GM19372 (cell line): ENCODE measurements around the gene FUT7.

Experiments
- ATAC-seq: cut with Tn5 transposase; IDR thresholded peaks from one replicate; pipeline ENCODE4 v1.9.1; 2021; ENCODE audit warnings: mild to moderate bottlenecking, low read depth, moderate library complexity; ENCODE audit not compliant: unreplicated experiment

FUT7 gene

GRCh38 chr9:137019891-137020683, 11.8 kb downstream of the FUT7 start:
- ATAC-seq = no peak

GRCh38 chr9:137018761-137019559, 12.9 kb downstream of the FUT7 start:
- ATAC-seq = no peak

GRCh38 chr9:137017791-137018497, 13.9 kb downstream of the FUT7 start:
- ATAC-seq = no peak

- ATAC-seq = no peak
Measured at GRCh38 chr9:137017071-137017470, 14.8 kb downstream of the FUT7 start.

- ATAC-seq = no peak
Measured at GRCh38 chr9:137016436-137016835, 15.5 kb downstream of the FUT7 start.

GRCh38 chr9:137015976-137016375, 15.9 kb downstream of the FUT7 start:
- ATAC-seq = no peak

- ATAC-seq = no peak
Measured at GRCh38 chr9:137015540-137015930, 16.4 kb downstream of the FUT7 start.

- no peak for ATAC-seq
Measured at GRCh38 chr9:137014776-137015539, 16.9 kb downstream of the FUT7 start.

GRCh38 chr9:137014166-137014565, 17.7 kb downstream of the FUT7 start:
- ATAC-seq = no peak

GRCh38 chr9:137013571-137013940, 18.3 kb downstream of the FUT7 start:
- no peak for ATAC-seq

- ATAC-seq = no peak
Measured at GRCh38 chr9:137012694-137013570, 19.0 kb downstream of the FUT7 start.

GRCh38 chr9:137011907-137012675, 19.8 kb downstream of the FUT7 start:
- ATAC-seq = no peak

- ATAC-seq = no peak
Measured at GRCh38 chr9:137011156-137011555, 20.7 kb downstream of the FUT7 start.

GRCh38 chr9:137009938-137010732, 21.8 kb downstream of the FUT7 start:
- ATAC-seq = no peak

- no peak for ATAC-seq
Measured at GRCh38 chr9:137009217-137009616, 22.7 kb downstream of the FUT7 start.

- ATAC-seq = no peak
Measured at GRCh38 chr9:137008312-137008711, 23.6 kb downstream of the FUT7 start.

GRCh38 chr9:137007816-137008270, 24.0 kb downstream of the FUT7 start:
- ATAC-seq = no peak
